ENCODE results near the gene HSPA14.

The HSPA14 gene

GRCh38 chr10:14873090-14873760 lies 35.1 kb downstream of the HSPA14 start:
- H3K27me3 ChIP-seq (ENCODE audit: low read depth, low read length): no peaks in the 10 kb centered on the region
- H2AFZ ChIP-seq (ENCODE audit: low read depth, low read length): no peak overlapping the region
- peaks cover 16% of the 10 kb centered on the region for H3K4me1 ChIP-seq (ENCODE audit: low read length)
- TF ChIP-seq EZH2phosphoT487 (IDR thresholded peaks at IDR 0.05; ENCODE audit: low read depth): no peak
- TF ChIP-seq, protein P1, sequence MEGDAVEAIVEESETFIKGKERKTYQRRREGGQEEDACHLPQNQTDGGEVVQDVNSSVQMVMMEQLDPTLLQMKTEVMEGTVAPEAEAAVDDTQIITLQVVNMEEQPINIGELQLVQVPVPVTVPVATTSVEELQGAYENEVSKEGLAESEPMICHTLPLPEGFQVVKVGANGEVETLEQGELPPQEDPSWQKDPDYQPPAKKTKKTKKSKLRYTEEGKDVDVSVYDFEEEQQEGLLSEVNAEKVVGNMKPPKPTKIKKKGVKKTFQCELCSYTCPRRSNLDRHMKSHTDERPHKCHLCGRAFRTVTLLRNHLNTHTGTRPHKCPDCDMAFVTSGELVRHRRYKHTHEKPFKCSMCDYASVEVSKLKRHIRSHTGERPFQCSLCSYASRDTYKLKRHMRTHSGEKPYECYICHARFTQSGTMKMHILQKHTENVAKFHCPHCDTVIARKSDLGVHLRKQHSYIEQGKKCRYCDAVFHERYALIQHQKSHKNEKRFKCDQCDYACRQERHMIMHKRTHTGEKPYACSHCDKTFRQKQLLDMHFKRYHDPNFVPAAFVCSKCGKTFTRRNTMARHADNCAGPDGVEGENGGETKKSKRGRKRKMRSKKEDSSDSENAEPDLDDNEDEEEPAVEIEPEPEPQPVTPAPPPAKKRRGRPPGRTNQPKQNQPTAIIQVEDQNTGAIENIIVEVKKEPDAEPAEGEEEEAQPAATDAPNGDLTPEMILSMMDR (IDR thresholded peaks at IDR 0.05; ENCODE audit: low read depth, low read length): no peak
- H3K4me3 ChIP-seq (ENCODE audit: low read length): no peak overlapping the region
- no peak overlapping the region for H3K27ac ChIP-seq (ENCODE audit: low read length)
- H3K9ac ChIP-seq (ENCODE audit: low read length): no peak overlapping the region
- peaks cover 7% of the 10 kb centered on the region for H3K36me3 ChIP-seq (replicated peaks; ENCODE audit: low read depth, low read length)
- H4K20me1 ChIP-seq (ENCODE audit: insufficient read depth, low read length): no peaks in the 10 kb centered on the region
- peak overlapping the region; percentile 37 for H3K4me2 ChIP-seq (ENCODE audit: low read length)
- H3K79me2 ChIP-seq (ENCODE audit: low read length): peaks cover 16% of the 10 kb centered on the region
- no peaks in the 10 kb centered on the region for H3K9me3 ChIP-seq (ENCODE audit: insufficient read depth, low read length)

DNA sequence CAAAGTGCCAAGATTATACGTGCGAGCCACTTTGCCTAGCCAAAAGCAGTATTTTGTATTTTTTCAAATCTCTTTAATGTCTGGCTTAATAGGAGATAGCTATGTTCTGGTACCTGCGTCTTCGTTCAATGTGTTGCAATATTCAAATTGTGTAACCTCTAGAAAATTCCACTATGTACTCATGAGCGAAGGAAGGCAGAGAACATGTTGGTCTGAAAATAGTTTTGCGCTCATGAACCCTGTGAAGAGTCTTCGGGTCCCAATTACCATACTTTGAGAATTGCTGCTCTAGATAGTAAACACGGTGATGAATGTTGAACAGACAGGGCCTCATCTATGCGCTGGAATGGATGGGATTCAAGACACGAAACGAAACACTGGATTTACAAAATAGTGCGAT lies 37.8 kb downstream of the HSPA14 start:
- no peak overlapping the region for H3K4me2 ChIP-seq (ENCODE audit: low read length)

GRCh38 chr10:14876764-14877163 lies 38.7 kb downstream of the HSPA14 start:
- Histone ChIP-seq H2AFZ (ENCODE audit: low read depth, low read length) (no peak overlapping the region), H3K4me2 (ENCODE audit: low read length) (peak overlapping the region; percentile 92; the same call in 1 of the 2 replicates), H3K79me2 (ENCODE audit: low read length) (peaks cover 49% of the 10 kb centered on the region), H4K20me1 (ENCODE audit: insufficient read depth, low read length) (0 out of 2 replicates have a peak, but pooled peaks cover 2% of the 10 kb centered on the region), H3K27me3 (ENCODE audit: low read depth, low read length) (no peaks in the 10 kb centered on the region), H3K4me1 (ENCODE audit: low read length) (peaks cover 32% of the 10 kb centered on the region), H3K36me3 (replicated peaks; ENCODE audit: low read depth, low read length) (peaks cover 7% of the 10 kb centered on the region), H3K9ac (ENCODE audit: low read length) (no peak overlapping the region), H3K4me3 (ENCODE audit: low read length) (no peak overlapping the region), H3K27ac (ENCODE audit: low read length) (no peak overlapping the region), H3K9me3 (ENCODE audit: insufficient read depth, low read length) (no peaks in the 10 kb centered on the region)
- no peak for TF ChIP-seq EZH2phosphoT487 (IDR thresholded peaks at IDR 0.05; ENCODE audit: low read depth)
- TF ChIP-seq, protein P1 (IDR thresholded peaks at IDR 0.05; ENCODE audit: low read depth, low read length): no peak

More for the DNA sequence above, 37.8 kb downstream of the HSPA14 start:
- Histone ChIP-seq H2AFZ (ENCODE audit: low read depth, low read length) (no peak overlapping the region), H3K36me3 (replicated peaks; ENCODE audit: low read depth, low read length) (peaks cover 3% of the 10 kb centered on the region), H4K20me1 (ENCODE audit: insufficient read depth, low read length) (no peaks in the 10 kb centered on the region), H3K4me3 (ENCODE audit: low read length) (no peak overlapping the region), H3K79me2 (ENCODE audit: low read length) (peaks cover 40% of the 10 kb centered on the region), H3K27me3 (ENCODE audit: low read depth, low read length) (no peaks in the 10 kb centered on the region), H3K9ac (ENCODE audit: low read length) (no peak overlapping the region), H3K9me3 (ENCODE audit: insufficient read depth, low read length) (no peaks in the 10 kb centered on the region), H3K27ac (ENCODE audit: low read length) (no peak overlapping the region), H3K4me1 (ENCODE audit: low read length) (peaks cover 24% of the 10 kb centered on the region)
- TF ChIP-seq, protein P1 (IDR thresholded peaks at IDR 0.05; ENCODE audit: low read depth, low read length): no peak
- TF ChIP-seq EZH2phosphoT487 (IDR thresholded peaks at IDR 0.05; ENCODE audit: low read depth): no peak

DNA sequence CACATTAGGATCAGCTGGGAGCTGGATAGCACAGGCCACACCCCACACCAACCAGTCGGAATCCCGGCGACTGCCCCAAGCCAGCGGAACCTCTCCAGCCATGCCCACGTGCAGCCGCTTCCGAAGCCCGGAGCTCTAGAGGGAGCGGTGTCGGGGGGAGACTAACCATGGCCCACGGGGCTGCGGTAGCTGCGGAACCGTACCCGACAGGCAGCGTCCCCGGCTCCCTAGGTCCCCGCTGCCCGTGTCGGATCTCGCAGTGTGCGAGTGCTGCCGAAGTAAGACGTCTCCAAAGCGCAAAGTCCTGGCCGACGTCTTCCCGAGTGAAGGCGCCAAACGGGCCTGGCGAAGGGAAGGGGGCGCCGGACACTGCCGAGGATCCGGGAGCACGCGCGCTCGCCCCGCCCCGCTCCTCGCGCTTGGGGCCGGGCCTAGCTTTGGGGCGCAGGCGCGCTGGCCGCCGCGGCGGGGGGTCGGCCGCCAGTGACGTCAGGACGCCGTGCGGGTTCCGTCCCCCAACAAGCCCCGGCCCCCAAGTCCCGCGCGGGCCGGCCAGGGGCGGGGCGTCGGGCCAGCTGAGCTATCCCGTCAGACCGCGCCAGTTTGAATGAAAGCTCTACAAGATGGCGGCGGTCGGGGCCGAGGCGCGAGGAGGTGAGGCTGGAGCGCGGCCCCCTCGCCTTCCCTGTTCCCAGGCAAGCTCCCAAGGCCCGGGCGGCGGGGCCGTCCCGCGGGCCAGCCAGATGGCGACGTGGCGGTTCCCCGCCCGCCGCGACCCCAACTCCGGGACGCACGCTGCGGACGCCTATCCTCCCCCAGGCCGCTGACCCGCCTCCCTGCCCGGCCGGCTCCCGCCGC lies 40.4 kb downstream of the HSPA14 start, which contains the start of gene SUV39H2:
TSS of gene SUV39H2 (plus strand) at position 601 of the 858 bp plus-strand sequence. CDS start at position 624, 23 bp downstream.
- peak within 1 kb of the TSS; percentile 90 for H3K9ac ChIP-seq (ENCODE audit: low read length)
- H3K79me2 ChIP-seq (ENCODE audit: low read length): peaks cover 64% of the 10 kb centered on the region
- H3K4me2 ChIP-seq (ENCODE audit: low read length): peak within 1 kb of the TSS; percentile 92
- H3K27ac ChIP-seq (ENCODE audit: low read length): peak within 1 kb of the TSS; percentile 48; the same call in 1 of the 2 replicates
- no peaks in the 10 kb centered on the region for H3K9me3 ChIP-seq (ENCODE audit: insufficient read depth, low read length)
- H4K20me1 ChIP-seq (ENCODE audit: insufficient read depth, low read length): 0 out of 2 replicates have a peak, but pooled peaks cover 3% of the 10 kb centered on the region
- peaks cover 9% of the 10 kb centered on the region for H3K36me3 ChIP-seq (replicated peaks; ENCODE audit: low read depth, low read length)
- no peaks in the 10 kb centered on the region for H3K27me3 ChIP-seq (ENCODE audit: low read depth, low read length)
- H2AFZ ChIP-seq (ENCODE audit: low read depth, low read length): peak within 1 kb of the TSS; percentile 86
- TF ChIP-seq, protein P1 (IDR thresholded peaks at IDR 0.05; ENCODE audit: low read depth, low read length): no peak
- no peak for TF ChIP-seq EZH2phosphoT487 (IDR thresholded peaks at IDR 0.05; ENCODE audit: low read depth)
- H3K4me3 ChIP-seq (ENCODE audit: low read length): peak within 1 kb of the TSS; percentile 99
- H3K4me1 ChIP-seq (ENCODE audit: low read length): peaks cover 30% of the 10 kb centered on the region

All from OCI-LY3 (cell line).